H9 (cell line): ENCODE data around the gene ACOX3. TPM values are rescaled to one million over a fixed set of nuclear protein-coding genes. Genes with fewer than 3 reads are reported as not detected.

Experiments
- DNase-seq: peaks from one replicate; pipeline ENCODE4 v3.0.0-alpha.2; 2017
- H2AFZ ChIP-seq: one replicate; pipeline ENCODE4 v1.6.1; 2013; ENCODE audit warnings: mild to moderate bottlenecking, low read length, control low read depth, moderate library complexity
- H2AK5ac ChIP-seq: 2 replicates; pipeline ENCODE4 v1.6.1; 2013; ENCODE audit warnings: low read length, control low read depth, mixed read lengths; ENCODE audit not compliant: insufficient read length
- H2BK120ac ChIP-seq: one replicate; pipeline ENCODE4 v1.6.1; 2013; ENCODE audit warnings: low read depth, mild to moderate bottlenecking, low read length, control low read depth, inconsistent platforms; ENCODE audit not compliant: poor library complexity, severe bottlenecking
- H2BK12ac ChIP-seq: 2 replicates; pipeline ENCODE4 v1.6.1; 2013; ENCODE audit warnings: low read length, control low read depth, mixed read lengths, low read depth; ENCODE audit not compliant: insufficient read length
- H2BK15ac ChIP-seq: 2 replicates; pipeline ENCODE4 v1.6.1; 2013; ENCODE audit warnings: low read depth, low read length, control low read depth
- H2BK20ac ChIP-seq: one replicate; pipeline ENCODE4 v1.6.1; 2013; ENCODE audit warnings: low read depth, mild to moderate bottlenecking, low read length, control low read depth, inconsistent platforms; ENCODE audit not compliant: poor library complexity, severe bottlenecking
- H2BK5ac ChIP-seq: 2 replicates; pipeline ENCODE4 v1.6.1; 2013; ENCODE audit warnings: low read length, control low read depth, mixed read lengths; ENCODE audit not compliant: insufficient read length
- H3K14ac ChIP-seq: 2 replicates; pipeline ENCODE4 v1.6.1; 2013; ENCODE audit warnings: low read length, control low read depth; ENCODE audit not compliant: insufficient read depth
- H3K18ac ChIP-seq: 2 replicates; pipeline ENCODE4 v1.6.1; 2013; ENCODE audit warnings: low read depth, mild to moderate bottlenecking, mixed read lengths, low read length, control low read depth; ENCODE audit not compliant: insufficient read length
- H3K23ac ChIP-seq: 2 replicates; pipeline ENCODE4 v1.6.1; 2013; ENCODE audit warnings: low read length, control low read depth, mixed read lengths, low read depth; ENCODE audit not compliant: insufficient read length
- H3K23me2 ChIP-seq: 2 replicates; pipeline ENCODE4 v1.6.1; 2013; ENCODE audit warnings: low read depth, mild to moderate bottlenecking, mixed read lengths, low read length, control low read depth; ENCODE audit not compliant: insufficient read length, poor library complexity, severe bottlenecking
- H3K27ac ChIP-seq: 2 replicates; pipeline ENCODE4 v1.5.1; 2013; ENCODE audit warnings: low read length, control low read depth, mixed read lengths, low read depth; ENCODE audit not compliant: insufficient read length
- H3K27me3 ChIP-seq: 2 replicates; pipeline ENCODE4 v1.6.1; 2013; ENCODE audit warnings: low read length, control low read depth, inconsistent platforms; ENCODE audit not compliant: insufficient read depth
- H3K4ac ChIP-seq: 2 replicates; pipeline ENCODE4 v1.6.1; 2013; ENCODE audit warnings: low read depth, mild to moderate bottlenecking, control low read depth, inconsistent platforms, low read length, moderate library complexity
- H3K4me1 ChIP-seq: 2 replicates; pipeline ENCODE4 v1.6.1; 2013; ENCODE audit warnings: low read length, control low read depth, inconsistent platforms; ENCODE audit not compliant: insufficient read depth
- H3K4me2 ChIP-seq: 2 replicates; pipeline ENCODE4 v1.6.1; 2013; ENCODE audit warnings: low read length, control low read depth, mixed read lengths; ENCODE audit not compliant: insufficient read length, insufficient read depth
- H3K56ac ChIP-seq: 2 replicates; pipeline ENCODE4 v1.6.1; 2013; ENCODE audit warnings: low read depth, mild to moderate bottlenecking, mixed read lengths, low read length, control low read depth; ENCODE audit not compliant: insufficient read length
- H3K79me1 ChIP-seq: 2 replicates; pipeline ENCODE4 v1.6.1; 2013; ENCODE audit warnings: low read depth, mild to moderate bottlenecking, moderate library complexity, low read length, control low read depth, inconsistent platforms; ENCODE audit not compliant: insufficient read depth, poor library complexity, severe bottlenecking
- H3K79me2 ChIP-seq: 2 replicates; pipeline ENCODE4 v1.6.1; 2013; ENCODE audit warnings: low read length, control low read depth, inconsistent platforms; ENCODE audit not compliant: insufficient read depth
- H3K9ac ChIP-seq: 2 replicates; pipeline ENCODE4 v1.6.1; 2013; ENCODE audit warnings: low read length, control low read depth, mixed read lengths; ENCODE audit not compliant: insufficient read length; ENCODE audit errors: extremely low read depth
- H3K9me3 ChIP-seq: one replicate; pipeline ENCODE4 v1.6.1; 2013; ENCODE audit warnings: low read depth, low read length, inconsistent platforms; ENCODE audit not compliant: control insufficient read depth
- H3T11ph ChIP-seq: one replicate; pipeline ENCODE4 v1.6.1; 2013; ENCODE audit warnings: mild to moderate bottlenecking, low read length, control low read depth, inconsistent platforms
- H4K20me1 ChIP-seq: one replicate; pipeline ENCODE4 v1.6.1; 2013; ENCODE audit not compliant: control insufficient read depth, insufficient read length, insufficient read depth
- H4K5ac ChIP-seq: 2 replicates; pipeline ENCODE4 v1.6.1; 2013; ENCODE audit warnings: low read depth, mild to moderate bottlenecking, mixed read lengths, low read length, control low read depth; ENCODE audit not compliant: insufficient read length
- H4K8ac ChIP-seq: replicated peaks from 2 replicates; pipeline ENCODE4 v1.6.1; 2013; ENCODE audit warnings: low read length, control low read depth, mixed read lengths, low read depth; ENCODE audit not compliant: insufficient read length
- H4K91ac ChIP-seq: 2 replicates; pipeline ENCODE4 v1.6.1; 2013; ENCODE audit warnings: low read depth, mild to moderate bottlenecking, moderate library complexity, mixed read lengths, low read length, control low read depth; ENCODE audit not compliant: insufficient read length
- H3K27ac Mint-ChIP-seq, 3 experiments: 2 replicates in 2 of 3; 3 replicates in 1 of 3; pipeline ENCODE4 v1.8.0; 2020 to 2021; ENCODE audit warnings: mixed read lengths in 3 of 3, mild to moderate bottlenecking in 1 of 3, moderate library complexity in 1 of 3
- H3K27me3 Mint-ChIP-seq: 2 replicates; pipeline ENCODE4 v1.8.0; 2021; ENCODE audit warnings: low read depth, mild to moderate bottlenecking, moderate library complexity, mixed read lengths
- H3K36me3 Mint-ChIP-seq, 3 experiments: 2 replicates in 2 of 3; 3 replicates in 1 of 3; pipeline ENCODE4 v1.8.0; 2020 to 2021; ENCODE audit warnings: low read depth in 3 of 3, mixed read lengths in 3 of 3; ENCODE audit not compliant: insufficient read depth in 1 of 3
- H3K4me1 Mint-ChIP-seq, 2 experiments: 2 replicates each; pipeline ENCODE4 v1.8.0; 2020; ENCODE audit warnings: mixed read lengths in 2 of 2
- H3K4me3 Mint-ChIP-seq, 2 experiments: 2 replicates in 1 of 2; 3 replicates in 1 of 2; pipeline ENCODE4 v1.8.0; 2020 to 2021; ENCODE audit warnings: mild to moderate bottlenecking in 2 of 2, mixed read lengths in 2 of 2, moderate library complexity in 1 of 2
- H3K9me3 Mint-ChIP-seq, 2 experiments: 2 replicates in 1 of 2; 3 replicates in 1 of 2; pipeline ENCODE4 v1.8.0; 2020; ENCODE audit warnings: mild to moderate bottlenecking in 2 of 2, mixed read lengths in 2 of 2, moderate library complexity in 1 of 2
- WGBS: extraction: QIAGEN DNeasy Blood & Tissue Kit; methylation state at CpG from one replicate; pipeline ENCODE4 v1.1.7; 2013; ENCODE audit warnings: missing lambda C conversion rate, low lambda C conversion rate, mixed read lengths; ENCODE audit not compliant: insufficient read length; ENCODE audit errors: extremely low coverage; 5-methylcytosine and 5-hydroxymethylcytosine counted together
- total RNA-seq: library from RNA; stranded (reverse); gene quantifications from 2 replicates; pipeline ENCODE4 v1.2.1, GENCODE V29; 2021
- TF ChIP-seq, protein P1 (sequence below): fragments of 200-600 bp; sonication (generic); conservative IDR thresholded peaks from 3 replicates; pipeline ENCODE4 v1.8.0; 2021; ENCODE audit warnings: antibody characterized with exemption, mild to moderate bottlenecking

ACOX3 gene
- total RNA-seq, 1 experiment from 2014 or later, result 13.8 TPM

DNA sequence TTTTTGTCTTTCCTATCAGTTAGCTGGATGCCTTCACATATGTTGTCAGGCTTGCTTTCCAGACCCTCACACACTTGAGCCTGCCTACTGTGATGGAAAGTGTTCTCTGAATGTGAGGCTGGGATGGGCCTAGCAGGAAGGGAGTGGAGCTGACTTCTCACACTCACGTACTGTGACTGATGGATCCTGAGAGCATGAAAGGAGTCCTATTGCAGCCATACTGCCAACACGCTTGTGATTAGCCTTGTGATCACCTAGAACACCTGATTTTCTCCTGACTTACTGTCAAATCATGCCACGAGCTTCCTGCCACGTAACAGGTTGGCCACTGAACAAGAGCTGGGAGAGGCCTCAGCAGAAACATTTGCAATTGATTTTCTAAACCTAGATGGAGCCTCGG lies 49.9 kb downstream of the ACOX3 start:
- no peak overlapping the region for H3K27ac ChIP-seq
- no peak overlapping the region for H2AFZ ChIP-seq
- DNase-seq, result no peak
- peaks cover 0 to 6% (median 2%) of the 10 kb centered on the region in 3 experiments; a peak in 3 of 7 replicates for H3K36me3 Mint-ChIP-seq
- H3K4me1 Mint-ChIP-seq, result peaks cover 10 to 13% of the 10 kb centered on the region in 2 experiments; a peak in 3 of 4 replicates
- no CpG with 5 or more reads among the region's 5 CpGs for WGBS
- no peaks in the 10 kb centered on the region; the same call in 1 of the 2 replicates for H3K27me3 Mint-ChIP-seq
- no peaks in the 10 kb centered on the region for H4K20me1 ChIP-seq
- H4K5ac ChIP-seq, result no peak overlapping the region
- no peaks in the 10 kb centered on the region for H3K4me1 ChIP-seq
- H3K27me3 ChIP-seq, result no peaks in the 10 kb centered on the region
- no peaks in the 10 kb centered on the region for H3K79me2 ChIP-seq
- H3K14ac ChIP-seq, result no peak overlapping the region
- no peak overlapping the region for H3K4me3 Mint-ChIP-seq
- no peak overlapping the region for H3K18ac ChIP-seq
- H4K8ac ChIP-seq, result no peak overlapping the region
- no peak overlapping the region for H3K4me2 ChIP-seq
- no peak overlapping the region for H2BK20ac ChIP-seq
- H3K23me2 ChIP-seq, result no peaks in the 10 kb centered on the region
- H3K79me1 ChIP-seq, result no peaks in the 10 kb centered on the region
- H3K9me3 ChIP-seq, result no peaks in the 10 kb centered on the region
- H3T11ph ChIP-seq, result no peak overlapping the region
- no peak overlapping the region for H3K9ac ChIP-seq
- no peak overlapping the region for H3K56ac ChIP-seq
- H3K9me3 Mint-ChIP-seq, result no peaks in the 10 kb centered on the region
- H3K23ac ChIP-seq, result no peak overlapping the region
- H3K4ac ChIP-seq, result no peak overlapping the region
- TF ChIP-seq, protein P1, sequence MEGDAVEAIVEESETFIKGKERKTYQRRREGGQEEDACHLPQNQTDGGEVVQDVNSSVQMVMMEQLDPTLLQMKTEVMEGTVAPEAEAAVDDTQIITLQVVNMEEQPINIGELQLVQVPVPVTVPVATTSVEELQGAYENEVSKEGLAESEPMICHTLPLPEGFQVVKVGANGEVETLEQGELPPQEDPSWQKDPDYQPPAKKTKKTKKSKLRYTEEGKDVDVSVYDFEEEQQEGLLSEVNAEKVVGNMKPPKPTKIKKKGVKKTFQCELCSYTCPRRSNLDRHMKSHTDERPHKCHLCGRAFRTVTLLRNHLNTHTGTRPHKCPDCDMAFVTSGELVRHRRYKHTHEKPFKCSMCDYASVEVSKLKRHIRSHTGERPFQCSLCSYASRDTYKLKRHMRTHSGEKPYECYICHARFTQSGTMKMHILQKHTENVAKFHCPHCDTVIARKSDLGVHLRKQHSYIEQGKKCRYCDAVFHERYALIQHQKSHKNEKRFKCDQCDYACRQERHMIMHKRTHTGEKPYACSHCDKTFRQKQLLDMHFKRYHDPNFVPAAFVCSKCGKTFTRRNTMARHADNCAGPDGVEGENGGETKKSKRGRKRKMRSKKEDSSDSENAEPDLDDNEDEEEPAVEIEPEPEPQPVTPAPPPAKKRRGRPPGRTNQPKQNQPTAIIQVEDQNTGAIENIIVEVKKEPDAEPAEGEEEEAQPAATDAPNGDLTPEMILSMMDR, result no peak
- no peak overlapping the region for H2BK15ac ChIP-seq
- H2BK120ac ChIP-seq, result no peak overlapping the region
- H2BK5ac ChIP-seq, result no peak overlapping the region
- no peak overlapping the region for H2AK5ac ChIP-seq
- no peak overlapping the region for H2BK12ac ChIP-seq
- H4K91ac ChIP-seq, result no peak overlapping the region
- no peak overlapping the region for H3K27ac Mint-ChIP-seq
